Measurements from ENCODE around the gene HOGA1. TPM values are rescaled to one million over a fixed set of nuclear protein-coding genes. Genes with fewer than 3 reads are reported as not detected.
A peak's percentile ranks its signal among the peaks of the same experiment; 100 is the strongest.

Gene HOGA1
- total and polyA plus RNA-seq, 7 experiments from 2014 or later, result not detected

DNA sequence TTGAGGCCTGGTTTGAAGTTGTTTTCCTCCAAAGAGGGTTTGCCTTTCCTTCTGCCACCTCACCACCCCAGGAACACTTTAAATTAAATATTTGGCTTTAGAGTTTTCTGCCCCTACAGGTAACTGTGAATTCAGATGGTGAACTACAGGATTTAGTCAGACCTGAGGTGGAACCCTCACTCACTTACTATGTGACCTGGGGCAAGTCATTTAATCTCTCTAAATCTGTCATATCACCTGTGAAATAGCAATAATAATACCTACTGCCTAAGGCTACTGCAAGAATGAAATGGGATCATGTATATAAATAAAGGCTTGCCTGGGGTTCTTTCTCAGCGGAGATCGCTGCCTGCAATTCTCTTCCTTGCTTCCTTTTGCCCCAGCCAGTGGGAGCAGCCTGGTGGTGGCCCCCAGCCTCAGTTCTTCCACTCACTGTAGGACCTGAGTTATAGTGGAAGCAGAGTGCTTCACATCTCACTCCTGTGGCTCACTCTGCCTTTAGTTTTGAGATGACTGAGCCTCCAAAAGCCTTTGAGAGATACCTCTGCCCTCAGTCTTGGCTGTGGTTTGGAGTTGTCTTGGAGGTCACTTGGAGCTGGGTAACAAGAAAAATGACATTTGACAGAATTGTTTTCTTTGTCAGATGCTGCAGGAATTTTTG lies 17.7 kb upstream of the HOGA1 start:
- H3K36me3 Mint-ChIP-seq, result peaks cover 0 to 5% (median 0%) of the 10 kb centered on the region in 5 donors
- no peak overlapping the region for H3K4me3 Mint-ChIP-seq
- intact Hi-C loops (cut with micrococcal nuclease), result no loop called here
- no peaks in the 10 kb centered on the region for H3K27me3 ChIP-seq (ENCODE audit: control insufficient read depth in 2 of 2, insufficient read depth in 2 of 2, low read length in 2 of 2)
- DNase-seq (no peak), ATAC-seq (no peak)
- H3K4me1 ChIP-seq (ENCODE audit: control insufficient read depth in 2 of 2, insufficient read depth in 2 of 2, low read length in 2 of 2), result no peaks in the 10 kb centered on the region
- H3K4me1 Mint-ChIP-seq, result no peaks in the 10 kb centered on the region
- no peaks in the 10 kb centered on the region for H3K9me3 ChIP-seq (ENCODE audit: control insufficient read depth in 2 of 3, low read length in 3 of 3)
- H3K27ac Mint-ChIP-seq, result no peak overlapping the region
- no peaks in the 10 kb centered on the region for H3K9me3 Mint-ChIP-seq
- POLR2A ChIA-PET, result no interaction called here
- H3K36me3 ChIP-seq (ENCODE audit: control insufficient read depth in 2 of 3, insufficient read depth in 3 of 3, low read length in 3 of 3), result peaks cover 0 to 4% (median 0%) of the 10 kb centered on the region in 3 experiments
- no peak overlapping the region for H3K27ac ChIP-seq (ENCODE audit: low read depth, low read length)
- CTCF ChIA-PET, result no interaction called here
- no peak overlapping the region for H3K4me3 ChIP-seq (ENCODE audit: low read length)
- no peaks in the 10 kb centered on the region for H3K27me3 Mint-ChIP-seq

- ATAC-seq (no peak), DNase-seq (no peak)
- intact Hi-C loops (cut with micrococcal nuclease), result no loop called here
- Mint-ChIP-seq H3K4me3 (no peak overlapping the region), H3K27ac (no peak overlapping the region), H3K27me3 (no peaks in the 10 kb centered on the region), H3K4me1 (no peaks in the 10 kb centered on the region), H3K9me3 (no peaks in the 10 kb centered on the region), H3K36me3 (peaks cover 0 to 5% (median 0%) of the 10 kb centered on the region in 5 donors)
- ChIA-PET POLR2A (no interaction called here), CTCF (interaction anchor here (0.7 kb wide), 1 partner anchor 17 kb away, joined by 4 read pairs; no protein-coding TSS in a partner anchor)
- no peaks in the 10 kb centered on the region for H3K9me3 ChIP-seq (ENCODE audit: control insufficient read depth in 2 of 3, low read length in 3 of 3)
- no peaks in the 10 kb centered on the region for H3K4me1 ChIP-seq (ENCODE audit: control insufficient read depth in 2 of 2, insufficient read depth in 2 of 2, low read length in 2 of 2)
- peaks cover 0 to 4% (median 0%) of the 10 kb centered on the region in 3 experiments for H3K36me3 ChIP-seq (ENCODE audit: control insufficient read depth in 2 of 3, insufficient read depth in 3 of 3, low read length in 3 of 3)
- no peak overlapping the region for H3K4me3 ChIP-seq (ENCODE audit: low read length)
- no peak overlapping the region for H3K27ac ChIP-seq (ENCODE audit: low read depth, low read length)
- no peaks in the 10 kb centered on the region for H3K27me3 ChIP-seq (ENCODE audit: control insufficient read depth in 2 of 2, insufficient read depth in 2 of 2, low read length in 2 of 2)
These were observed 16.3 kb upstream of the HOGA1 start for GRCh38 chr10:97567891-97568290.

DNA sequence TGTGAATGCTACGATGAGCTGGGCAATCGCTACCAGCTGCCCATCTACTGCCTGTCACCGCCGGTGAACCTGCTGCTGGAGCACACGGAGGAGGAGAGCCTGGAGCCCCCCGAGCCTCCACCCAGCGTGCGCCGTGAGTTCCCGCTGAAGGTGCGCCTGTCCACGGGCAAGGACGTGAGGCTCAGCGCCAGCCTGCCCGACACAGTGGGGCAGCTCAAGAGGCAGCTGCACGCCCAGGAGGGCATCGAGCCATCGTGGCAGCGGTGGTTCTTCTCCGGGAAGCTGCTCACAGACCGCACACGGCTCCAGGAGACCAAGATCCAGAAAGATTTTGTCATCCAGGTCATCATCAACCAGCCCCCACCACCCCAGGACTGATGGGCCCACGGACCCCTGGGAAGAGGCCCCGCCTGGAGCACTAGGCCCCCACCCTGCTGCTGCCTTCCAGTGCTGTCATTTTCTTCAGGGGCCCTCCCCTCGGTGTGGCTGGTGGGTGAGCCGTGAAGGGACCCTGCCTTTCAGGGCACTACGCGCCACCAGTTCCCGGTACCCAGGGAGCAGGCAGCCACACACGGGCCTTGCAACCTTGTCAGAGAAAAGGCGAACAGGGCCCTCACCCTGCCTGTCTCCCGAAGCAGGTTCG lies 13.9 kb upstream of the HOGA1 start:
- DNase-seq (no peak), ATAC-seq (no peak)
- H3K27ac ChIP-seq (ENCODE audit: low read depth, low read length), result no peak overlapping the region
- no peaks in the 10 kb centered on the region for H3K4me1 ChIP-seq (ENCODE audit: control insufficient read depth in 2 of 2, insufficient read depth in 2 of 2, low read length in 2 of 2)
- Mint-ChIP-seq H3K36me3 (peaks cover 0 to 5% (median 0%) of the 10 kb centered on the region in 5 donors), H3K4me3 (no peak overlapping the region), H3K9me3 (no peaks in the 10 kb centered on the region), H3K4me1 (peaks cover 0 to 3% (median 0%) of the 10 kb centered on the region in 7 donors), H3K27ac (no peak overlapping the region), H3K27me3 (no peaks in the 10 kb centered on the region)
- ChIA-PET CTCF (interaction anchor here (0.7 kb wide), 1 partner anchor 40 kb away, joined by 3 read pairs; no protein-coding TSS in a partner anchor), POLR2A (no interaction called here)
- peaks cover 0 to 4% (median 0%) of the 10 kb centered on the region in 3 experiments for H3K36me3 ChIP-seq (ENCODE audit: control insufficient read depth in 2 of 3, insufficient read depth in 3 of 3, low read length in 3 of 3)
- H3K27me3 ChIP-seq (ENCODE audit: control insufficient read depth in 2 of 2, insufficient read depth in 2 of 2, low read length in 2 of 2), result no peaks in the 10 kb centered on the region
- no peaks in the 10 kb centered on the region for H3K9me3 ChIP-seq (ENCODE audit: control insufficient read depth in 2 of 3, low read length in 3 of 3)
- H3K4me3 ChIP-seq (ENCODE audit: low read length), result no peak overlapping the region
- intact Hi-C loops (cut with micrococcal nuclease), result loop anchor here in 1 of 2 donors (5.0 kb wide), 1 partner anchor 42 kb away; no protein-coding TSS in a partner anchor

DNA sequence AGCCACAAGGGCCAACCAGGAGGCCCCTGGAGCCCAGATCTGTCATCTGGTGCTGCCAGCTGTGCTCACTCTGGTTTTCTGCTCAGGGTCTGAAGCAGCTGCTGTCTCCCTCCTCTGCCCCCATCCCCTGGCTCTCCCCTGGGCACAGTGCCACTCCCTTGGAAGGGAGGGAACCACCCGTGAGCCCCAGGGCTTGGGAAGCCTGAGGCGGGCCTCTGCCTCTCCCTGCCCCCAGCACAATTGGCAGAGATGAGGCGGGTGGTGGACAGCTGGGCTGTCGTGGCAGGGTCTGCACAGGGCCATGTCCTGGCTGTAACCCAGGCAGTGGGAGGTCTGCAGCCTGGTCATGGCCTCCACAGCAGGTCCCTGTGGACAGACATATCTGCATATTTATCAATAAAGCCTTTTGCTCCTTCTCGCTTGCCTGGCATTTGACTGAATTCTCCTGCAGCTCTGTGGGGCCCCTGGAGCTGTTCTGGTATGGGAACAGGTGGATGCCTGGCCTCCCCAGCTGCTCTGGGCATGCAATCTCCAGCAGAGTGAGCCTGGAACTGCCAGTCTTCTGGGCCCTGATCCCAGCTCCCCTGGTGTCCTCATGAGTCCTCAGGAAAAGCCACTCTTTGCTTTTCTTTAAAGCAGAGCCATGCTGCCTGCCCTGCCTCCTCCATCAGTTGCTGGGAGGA lies 13.3 kb upstream of the HOGA1 start:
- H3K4me1 Mint-ChIP-seq, result peaks cover 0 to 3% (median 0%) of the 10 kb centered on the region in 7 donors
- H3K9me3 ChIP-seq (ENCODE audit: control insufficient read depth in 2 of 3, low read length in 3 of 3), result no peaks in the 10 kb centered on the region
- peak; percentile 8 for ATAC-seq
- no peak overlapping the region for H3K27ac ChIP-seq (ENCODE audit: low read depth, low read length)
- H3K27me3 ChIP-seq (ENCODE audit: control insufficient read depth in 2 of 2, insufficient read depth in 2 of 2, low read length in 2 of 2), result no peaks in the 10 kb centered on the region
- ChIA-PET CTCF (interaction anchor here (1.0 kb wide), 2 partner anchors 19 to 21 kb away, joined by 3 read pairs; no protein-coding TSS in a partner anchor), POLR2A (no interaction called here)
- intact Hi-C loops (cut with micrococcal nuclease), result loop anchor here in 1 of 2 donors (5.0 kb wide), 1 partner anchor 41 kb away; no protein-coding TSS in a partner anchor
- H3K4me3 Mint-ChIP-seq, result no peak overlapping the region
- H3K27ac Mint-ChIP-seq, result no peak overlapping the region
- no peaks in the 10 kb centered on the region for H3K9me3 Mint-ChIP-seq
- peaks cover 0 to 5% (median 0%) of the 10 kb centered on the region in 5 donors for H3K36me3 Mint-ChIP-seq
- DNase-seq, result no peak
- H3K36me3 ChIP-seq (ENCODE audit: control insufficient read depth in 2 of 3, insufficient read depth in 3 of 3, low read length in 3 of 3), result peaks cover 0 to 4% (median 0%) of the 10 kb centered on the region in 3 experiments
- no peaks in the 10 kb centered on the region for H3K4me1 ChIP-seq (ENCODE audit: control insufficient read depth in 2 of 2, insufficient read depth in 2 of 2, low read length in 2 of 2)
- no peaks in the 10 kb centered on the region for H3K27me3 Mint-ChIP-seq
- H3K4me3 ChIP-seq (ENCODE audit: low read length), result no peak overlapping the region

DNA sequence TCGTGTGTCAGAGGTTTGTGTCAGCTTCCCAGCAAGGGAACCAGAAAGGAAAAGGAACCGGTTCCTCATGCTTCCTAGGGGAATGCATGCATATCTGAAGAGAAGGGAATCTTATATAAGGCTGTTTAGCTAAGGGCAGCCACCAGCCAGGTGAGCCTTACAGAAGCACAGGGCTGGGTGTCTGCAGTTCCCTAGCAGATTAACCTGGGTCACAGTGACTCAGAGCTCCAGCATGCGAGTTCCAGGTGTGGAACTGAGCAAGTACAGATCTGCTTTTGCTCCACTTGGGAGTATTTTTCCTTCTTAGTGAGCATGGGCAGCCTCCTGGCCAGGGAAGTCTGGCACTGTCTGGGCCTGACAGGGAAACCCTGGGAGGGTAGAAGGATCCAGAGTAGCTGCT lies 12.6 kb upstream of the HOGA1 start:
- Histone ChIP-seq H3K9me3 (ENCODE audit: control insufficient read depth in 2 of 3, low read length in 3 of 3) (no peaks in the 10 kb centered on the region), H3K4me1 (ENCODE audit: control insufficient read depth in 2 of 2, insufficient read depth in 2 of 2, low read length in 2 of 2) (no peaks in the 10 kb centered on the region), H3K27me3 (ENCODE audit: control insufficient read depth in 2 of 2, insufficient read depth in 2 of 2, low read length in 2 of 2) (no peaks in the 10 kb centered on the region), H3K27ac (ENCODE audit: low read depth, low read length) (no peak overlapping the region), H3K4me3 (ENCODE audit: low read length) (no peak overlapping the region), H3K36me3 (ENCODE audit: control insufficient read depth in 2 of 3, insufficient read depth in 3 of 3, low read length in 3 of 3) (peaks cover 0 to 4% (median 0%) of the 10 kb centered on the region in 3 experiments)
- DNase-seq (no peak), ATAC-seq (no peak)
- intact Hi-C loops (cut with micrococcal nuclease), result loop anchor here (1.0 to 5.0 kb wide), 3 partner anchors 41 to 160 kb away; no protein-coding TSS in a partner anchor
- H3K9me3 Mint-ChIP-seq, result no peaks in the 10 kb centered on the region
- no peak overlapping the region for H3K27ac Mint-ChIP-seq
- no peak overlapping the region for H3K4me3 Mint-ChIP-seq
- no peaks in the 10 kb centered on the region for H3K27me3 Mint-ChIP-seq
- POLR2A ChIA-PET, result no interaction called here
- CTCF ChIA-PET, result interaction anchor here (0.6 to 1.8 kb wide), 5 partner anchors 12 to 58 kb away, joined by 3 to 5 read pairs (median 3); partner anchors contain the start of gene HOGA1
- H3K36me3 Mint-ChIP-seq, result peaks cover 0 to 5% (median 0%) of the 10 kb centered on the region in 5 donors
- peaks cover 0 to 3% (median 0%) of the 10 kb centered on the region in 7 donors for H3K4me1 Mint-ChIP-seq

GRCh38 chr10:97572214-97572989 lies 11.8 kb upstream of the HOGA1 start, which contains the start of gene ANKRD2:
ANKRD2 (plus strand) TSS chr10:97572779; CDS start chr10:97572789, 10 bp downstream.
- ChIA-PET POLR2A (no interaction called here), CTCF (interaction anchor here (0.6 to 1.8 kb wide), 4 partner anchors 11 to 57 kb away, joined by 3 to 5 read pairs (median 4); partner anchors contain the start of gene HOGA1)
- no peak within 1 kb of the TSS for H3K27ac ChIP-seq (ENCODE audit: low read depth, low read length)
- H3K4me3 ChIP-seq (ENCODE audit: low read length), result no peak within 1 kb of the TSS
- H3K4me1 ChIP-seq (ENCODE audit: control insufficient read depth in 2 of 2, insufficient read depth in 2 of 2, low read length in 2 of 2), result no peaks in the 10 kb centered on the region
- no peaks in the 10 kb centered on the region for H3K27me3 ChIP-seq (ENCODE audit: control insufficient read depth in 2 of 2, insufficient read depth in 2 of 2, low read length in 2 of 2)
- peaks cover 0 to 1% (median 0%) of the 10 kb centered on the region in 5 donors for H3K27me3 Mint-ChIP-seq
- H3K9me3 Mint-ChIP-seq, result no peaks in the 10 kb centered on the region
- ATAC-seq, result peak; percentile 82
- peaks cover 0 to 5% (median 0%) of the 10 kb centered on the region in 5 donors for H3K36me3 Mint-ChIP-seq
- peaks cover 0 to 3% (median 0%) of the 10 kb centered on the region in 7 donors for H3K4me1 Mint-ChIP-seq
- intact Hi-C loops (cut with micrococcal nuclease), result loop anchor here (1.0 to 5.0 kb wide), 3 partner anchors 40 to 159 kb away; no protein-coding TSS in a partner anchor
- H3K9me3 ChIP-seq (ENCODE audit: control insufficient read depth in 2 of 3, low read length in 3 of 3), result no peaks in the 10 kb centered on the region
- DNase-seq, result peak in 8 of 9 donors; percentile 2 to 47 (median 34)
- no peak within 1 kb of the TSS for H3K27ac Mint-ChIP-seq
- no peak within 1 kb of the TSS for H3K4me3 Mint-ChIP-seq
- peaks cover 0 to 4% (median 0%) of the 10 kb centered on the region in 3 experiments for H3K36me3 ChIP-seq (ENCODE audit: control insufficient read depth in 2 of 3, insufficient read depth in 3 of 3, low read length in 3 of 3)

Data from naive thymus-derived CD4-positive, alpha-beta T cell (primary cell).